ENCODE results near the gene COG1.

GRCh38 chr17:73205459-73205961 lies 12.7 kb downstream of the COG1 start:
- TF ChIP-seq POLR2A (IDR thresholded peaks at IDR 0.05) = no peak
- TF ChIP-seq CTCF (IDR thresholded peaks at IDR 0.05 in 8 of 11, conservative IDR thresholded peaks at IDR 0.05 in 3 of 11) = no peak
- no peak for TF ChIP-seq POLR2AphosphoS5 (IDR thresholded peaks at IDR 0.05)
